GM18505 (cell line): ENCODE results near the gene TXNRD3.
"Not testable (repeated sequence)": the region's sequence is repeated elsewhere in the genome, so short reads cannot be mapped to it uniquely, and the experiment has no call there.

Experiments used
- ATAC-seq: cut with Tn5 transposase; IDR thresholded peaks from one replicate; pipeline ENCODE4 v1.9.1; 2021; ENCODE audit not compliant: unreplicated experiment
- POLR2A ChIP-seq: IDR thresholded peaks from 4 replicates; pipeline ENCODE4 v1.6.1; 2011; ENCODE audit warnings: borderline replicate concordance; ENCODE audit not compliant: insufficient read depth, insufficient read length; ENCODE audit errors: extremely low read depth

TXNRD3 gene

GRCh38 chr3:126644615-126645014 lies 10.3 kb downstream of the TXNRD3 start:
- no peak for ATAC-seq
- no peak for TF ChIP-seq POLR2A

GRCh38 chr3:126638790-126639189 lies 16.1 kb downstream of the TXNRD3 start:
- no peak for TF ChIP-seq POLR2A
- ATAC-seq, result no peak

GRCh38 chr3:126636436-126636835 lies 18.5 kb downstream of the TXNRD3 start:
- TF ChIP-seq POLR2A, result no peak
- ATAC-seq, result no peak

GRCh38 chr3:126634803-126635202 lies 20.1 kb downstream of the TXNRD3 start:
- ATAC-seq, result no peak
- TF ChIP-seq POLR2A, result no peak

GRCh38 chr3:126630020-126630419 lies 24.9 kb downstream of the TXNRD3 start:
- ATAC-seq, result no peak
- TF ChIP-seq POLR2A, result no peak

- ATAC-seq, result not testable (repeated sequence)
Observed at GRCh38 chr3:126625735-126626134, 29.2 kb downstream of the TXNRD3 start.

GRCh38 chr3:126622694-126623093 lies 32.2 kb downstream of the TXNRD3 start:
- no peak for TF ChIP-seq POLR2A
- no peak for ATAC-seq

- ATAC-seq, result no peak
Observed at GRCh38 chr3:126621627-126622345, 33.1 kb downstream of the TXNRD3 start.

GRCh38 chr3:126621171-126621570 lies 33.8 kb downstream of the TXNRD3 start:
- ATAC-seq, result no peak
- TF ChIP-seq POLR2A, result no peak

More at GRCh38 chr3:126621627-126622345, 33.1 kb downstream of the TXNRD3 start:
- TF ChIP-seq POLR2A, result no peak

- TF ChIP-seq POLR2A, result no peak
- no peak for ATAC-seq
Observed at GRCh38 chr3:126620738-126621137, 34.2 kb downstream of the TXNRD3 start.

GRCh38 chr3:126618760-126619159 lies 36.2 kb downstream of the TXNRD3 start:
- ATAC-seq, result no peak
- no peak for TF ChIP-seq POLR2A

GRCh38 chr3:126618021-126618420 lies 36.9 kb downstream of the TXNRD3 start:
- no peak for TF ChIP-seq POLR2A
- ATAC-seq, result no peak

- no peak for TF ChIP-seq POLR2A
- ATAC-seq, result no peak
Observed at GRCh38 chr3:126617571-126617970, 37.4 kb downstream of the TXNRD3 start.

GRCh38 chr3:126616931-126617330 lies 38.0 kb downstream of the TXNRD3 start:
- ATAC-seq, result no peak
- no peak for TF ChIP-seq POLR2A
